GM10266 (cell line): ENCODE measurements around the gene RBBP6.

Experiments used
- DNase-seq: peaks from one replicate; pipeline ENCODE4 v3.0.0; 2012; ENCODE audit errors: extremely low spot score
- CTCF ChIP-seq: IDR thresholded peaks from 2 replicates; pipeline ENCODE4 v1.5.1; 2012; ENCODE audit warnings: mild to moderate bottlenecking, low read depth; ENCODE audit not compliant: control insufficient read depth, insufficient read depth; ENCODE audit errors: missing control alignments

Gene RBBP6

DNA sequence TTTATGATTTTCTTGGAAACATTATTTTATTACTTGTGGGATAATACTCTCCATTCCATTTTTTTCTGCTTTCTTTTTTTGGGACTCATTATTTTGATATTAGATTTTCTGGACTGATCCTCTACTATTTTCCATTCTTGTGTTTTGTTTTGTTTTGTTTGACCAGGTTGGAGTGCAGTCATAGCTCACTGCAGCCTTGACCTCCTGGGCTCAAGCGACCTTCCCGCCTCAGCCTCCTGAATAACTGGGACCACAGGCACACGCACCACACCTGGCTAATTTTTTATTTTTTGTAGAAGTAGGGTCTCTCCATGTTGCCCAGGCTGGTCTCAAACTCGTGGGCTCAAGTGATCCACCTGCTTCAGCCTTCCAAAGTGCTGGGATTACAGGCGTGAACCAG, 44.1 kb downstream of the RBBP6 start:
- TF ChIP-seq CTCF = no peak
- DNase-seq = no peak

GRCh38 chr16:24589997-24590396, 50.6 kb downstream of the RBBP6 start:
- no peak for DNase-seq
- TF ChIP-seq CTCF = no peak

GRCh38 chr16:24598777-24599437, 59.5 kb downstream of the RBBP6 start:
- DNase-seq = no peak
- no peak for TF ChIP-seq CTCF

GRCh38 chr16:24609417-24609739, 70.0 kb downstream of the RBBP6 start:
- no peak for DNase-seq
- TF ChIP-seq CTCF = no peak

GRCh38 chr16:24609740-24610415, 70.5 kb downstream of the RBBP6 start:
- no peak for DNase-seq
- TF ChIP-seq CTCF = no peak

DNA sequence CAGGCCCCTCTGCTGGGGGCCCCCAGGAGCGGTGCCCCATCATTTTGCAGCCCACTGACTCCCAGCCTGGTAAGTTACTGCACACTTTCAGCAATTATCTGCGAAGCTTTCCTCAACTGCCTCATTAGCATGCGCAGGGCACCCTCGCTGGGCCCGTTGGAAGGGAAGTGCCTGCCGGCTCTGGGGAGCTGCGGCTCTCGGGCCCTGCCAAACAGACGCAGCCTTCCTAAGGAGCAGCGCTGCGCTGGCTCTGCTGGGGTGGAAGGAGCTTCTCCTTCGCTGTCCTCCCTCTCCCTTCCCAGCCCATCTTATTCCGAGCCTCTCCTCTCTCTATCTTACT, 71.0 kb downstream of the RBBP6 start:
- DNase-seq = no peak
- no peak for TF ChIP-seq CTCF

DNA sequence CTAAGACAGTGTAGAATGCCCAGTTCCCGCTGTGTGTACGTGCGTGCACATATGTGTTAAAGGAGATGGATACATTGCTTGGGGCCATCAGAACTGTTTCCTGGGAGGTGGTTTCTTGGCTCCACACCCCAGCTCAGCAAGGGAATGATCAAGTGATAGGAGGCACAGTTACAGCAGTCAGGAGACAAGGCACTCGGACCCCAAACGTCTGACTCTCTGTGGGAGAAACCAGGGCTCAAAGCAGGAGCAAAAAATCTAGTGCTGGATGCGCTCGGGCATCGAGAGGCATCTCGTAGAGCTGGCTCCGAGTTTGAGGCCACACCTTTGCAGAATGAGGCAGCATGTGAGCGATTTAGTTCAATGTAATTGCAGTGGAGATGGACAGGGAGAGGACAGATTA, 71.9 kb downstream of the RBBP6 start:
- DNase-seq = no peak
- TF ChIP-seq CTCF = no peak
